ENCODE results near the gene GOLGA6L10. TPM values are rescaled to one million over a fixed set of nuclear protein-coding genes. Genes with fewer than 3 reads are reported as not detected.

The GOLGA6L10 gene
- total RNA-seq, 1 donor: 2.2 TPM

- H3K4me3 ChIP-seq (ENCODE audit: low read depth, low read length): no peak overlapping the region
- TF ChIP-seq, protein P1, sequence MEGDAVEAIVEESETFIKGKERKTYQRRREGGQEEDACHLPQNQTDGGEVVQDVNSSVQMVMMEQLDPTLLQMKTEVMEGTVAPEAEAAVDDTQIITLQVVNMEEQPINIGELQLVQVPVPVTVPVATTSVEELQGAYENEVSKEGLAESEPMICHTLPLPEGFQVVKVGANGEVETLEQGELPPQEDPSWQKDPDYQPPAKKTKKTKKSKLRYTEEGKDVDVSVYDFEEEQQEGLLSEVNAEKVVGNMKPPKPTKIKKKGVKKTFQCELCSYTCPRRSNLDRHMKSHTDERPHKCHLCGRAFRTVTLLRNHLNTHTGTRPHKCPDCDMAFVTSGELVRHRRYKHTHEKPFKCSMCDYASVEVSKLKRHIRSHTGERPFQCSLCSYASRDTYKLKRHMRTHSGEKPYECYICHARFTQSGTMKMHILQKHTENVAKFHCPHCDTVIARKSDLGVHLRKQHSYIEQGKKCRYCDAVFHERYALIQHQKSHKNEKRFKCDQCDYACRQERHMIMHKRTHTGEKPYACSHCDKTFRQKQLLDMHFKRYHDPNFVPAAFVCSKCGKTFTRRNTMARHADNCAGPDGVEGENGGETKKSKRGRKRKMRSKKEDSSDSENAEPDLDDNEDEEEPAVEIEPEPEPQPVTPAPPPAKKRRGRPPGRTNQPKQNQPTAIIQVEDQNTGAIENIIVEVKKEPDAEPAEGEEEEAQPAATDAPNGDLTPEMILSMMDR (IDR thresholded peaks at IDR 0.05; ENCODE audit: insufficient read depth, low read depth, low read length): no peak
- no peak for DNase-seq (ENCODE audit: low read depth)
Measured at GRCh38 chr15:82309802-82310201, 39.5 kb downstream of the GOLGA6L10 start.

- no peak for DNase-seq (ENCODE audit: low read depth)
- no peak overlapping the region for H3K4me3 ChIP-seq (ENCODE audit: low read depth, low read length)
- TF ChIP-seq, protein P1 (IDR thresholded peaks at IDR 0.05; ENCODE audit: insufficient read depth, low read depth, low read length): no peak
Measured at GRCh38 chr15:82307714-82308081, 41.6 kb downstream of the GOLGA6L10 start.

GRCh38 chr15:82306791-82307713 is 42.2 kb downstream of the GOLGA6L10 start:
- TF ChIP-seq, protein P1 (IDR thresholded peaks at IDR 0.05; ENCODE audit: insufficient read depth, low read depth, low read length): no peak
- no peak for DNase-seq (ENCODE audit: low read depth)
- H3K4me3 ChIP-seq (ENCODE audit: low read depth, low read length): no peak overlapping the region

GRCh38 chr15:82305621-82306048 is 43.6 kb downstream of the GOLGA6L10 start:
- no peak for DNase-seq (ENCODE audit: low read depth)
- no peak overlapping the region for H3K4me3 ChIP-seq (ENCODE audit: low read depth, low read length)
- TF ChIP-seq, protein P1 (IDR thresholded peaks at IDR 0.05; ENCODE audit: insufficient read depth, low read depth, low read length): no peak

DNA sequence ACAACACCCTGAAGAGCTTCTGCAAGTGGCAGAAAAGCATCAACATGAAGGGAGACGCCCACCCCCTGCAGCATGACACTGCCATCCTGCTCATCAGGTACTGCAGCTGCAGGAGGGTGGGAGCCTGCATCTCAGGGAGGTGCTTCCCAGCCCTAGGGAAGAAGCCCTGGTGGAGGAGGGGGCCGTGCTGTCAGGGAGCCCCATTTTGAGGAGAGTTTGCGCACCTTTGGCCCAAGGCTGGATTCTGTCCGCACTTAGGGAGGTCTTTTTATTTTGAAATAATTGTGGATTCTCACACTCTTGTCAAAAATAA is 44.5 kb downstream of the GOLGA6L10 start:
- TF ChIP-seq, protein P1 (IDR thresholded peaks at IDR 0.05; ENCODE audit: insufficient read depth, low read depth, low read length): no peak
- no peak for DNase-seq (ENCODE audit: low read depth)
- H3K4me3 ChIP-seq (ENCODE audit: low read depth, low read length): no peak overlapping the region

DNA sequence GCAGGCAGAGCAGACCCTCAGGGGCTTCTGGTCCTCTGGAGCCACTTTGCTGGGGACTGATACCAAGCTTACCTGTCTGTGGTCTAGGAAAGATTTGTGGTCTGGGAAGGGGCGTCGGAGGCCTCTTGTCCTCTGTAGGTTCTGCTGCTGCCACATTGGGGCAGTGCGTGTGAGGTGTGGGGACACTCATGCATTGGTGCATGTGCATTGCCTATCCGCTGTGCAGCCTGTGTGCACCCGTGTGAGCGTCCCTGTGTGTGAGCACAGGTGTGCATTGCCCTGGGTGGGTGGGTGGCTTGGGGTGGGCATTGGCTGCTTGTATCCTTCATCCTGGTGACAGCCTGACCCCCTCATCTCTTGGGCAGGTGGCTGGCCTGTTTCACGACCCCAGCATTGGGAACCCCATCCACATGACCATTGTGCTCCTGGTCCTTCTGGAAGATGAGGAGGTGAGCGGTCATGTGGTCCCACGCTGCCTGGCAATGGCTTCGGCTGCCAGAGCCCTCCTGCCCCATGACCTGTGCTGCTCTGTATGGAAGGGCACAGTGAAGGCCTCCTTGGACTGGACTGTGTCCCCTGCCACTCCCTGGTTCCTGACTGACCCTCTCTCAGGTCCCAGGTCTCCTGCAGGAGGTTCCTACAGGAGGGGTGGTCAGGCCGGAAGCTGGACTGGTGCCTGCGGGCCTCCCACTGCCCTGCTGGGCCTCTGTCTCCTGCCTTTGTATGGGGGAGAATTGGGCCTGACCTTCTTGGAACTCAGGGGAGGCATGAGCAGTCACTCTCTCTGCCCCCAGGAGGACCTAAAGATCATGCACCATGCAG is 45.1 kb downstream of the GOLGA6L10 start:
- DNase-seq (ENCODE audit: low read depth): no peak
- TF ChIP-seq, protein P1 (IDR thresholded peaks at IDR 0.05; ENCODE audit: insufficient read depth, low read depth, low read length): no peak
- no peak overlapping the region for H3K4me3 ChIP-seq (ENCODE audit: low read depth, low read length)

Measured in fibroblast of villous mesenchyme (primary cell).